ENCODE data around the gene HPS6.

DNA sequence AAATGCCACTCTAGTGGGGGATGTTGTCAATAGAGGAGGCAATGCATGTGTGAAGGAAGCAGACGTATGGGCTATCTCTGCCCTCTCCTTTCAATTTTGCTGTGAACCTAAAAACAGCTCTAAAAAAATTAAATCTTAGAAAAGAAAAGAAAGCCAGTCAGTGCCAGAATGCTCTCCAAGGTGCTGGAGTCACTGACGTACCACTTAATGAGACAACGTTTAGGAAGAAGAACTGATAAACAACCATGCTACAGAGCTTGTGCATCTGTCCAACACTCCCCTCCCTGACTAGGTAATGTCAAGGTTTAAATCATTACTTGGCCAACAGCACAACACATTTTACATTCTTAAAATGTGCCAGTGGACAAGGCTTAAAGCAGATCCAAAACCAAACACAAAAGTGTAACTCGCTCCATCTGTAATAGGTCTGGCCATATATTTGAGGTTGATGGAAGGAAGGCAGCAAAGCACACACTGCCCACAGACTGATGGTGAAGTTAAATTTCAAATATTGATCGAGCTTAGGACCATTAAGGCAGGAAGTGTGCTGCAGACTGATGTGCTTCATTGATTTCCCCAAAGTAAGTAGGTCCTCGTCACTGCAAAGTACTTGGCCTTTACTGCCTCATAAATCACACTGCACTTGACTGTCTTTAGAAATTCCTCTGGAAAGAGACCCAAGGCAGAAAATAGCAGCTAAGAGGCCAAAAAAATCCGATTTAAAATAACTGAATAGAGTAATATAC is 24.7 kb upstream of the HPS6 start:
- TF ChIP-seq CTCF (conservative IDR thresholded peaks at IDR 0.05; ENCODE audit: low read length) (no peak), EZH2phosphoT487 (IDR thresholded peaks at IDR 0.05; ENCODE audit: borderline replicate concordance, low read depth, low read length) (no peak)
